GM21737 (cell line): ENCODE measurements around the gene MYLK4.
A peak's percentile ranks its signal among the peaks of the same experiment; 100 is the strongest.

Experiments used
- ATAC-seq: cut with Tn5 transposase; IDR thresholded peaks from one replicate; pipeline ENCODE4 v1.9.1; 2021; ENCODE audit warnings: mild to moderate bottlenecking, moderate library complexity; ENCODE audit not compliant: unreplicated experiment

MYLK4 gene

GRCh38 chr6:2734488-2735166, 16.1 kb downstream of the MYLK4 start:
- no peak for ATAC-seq

DNA sequence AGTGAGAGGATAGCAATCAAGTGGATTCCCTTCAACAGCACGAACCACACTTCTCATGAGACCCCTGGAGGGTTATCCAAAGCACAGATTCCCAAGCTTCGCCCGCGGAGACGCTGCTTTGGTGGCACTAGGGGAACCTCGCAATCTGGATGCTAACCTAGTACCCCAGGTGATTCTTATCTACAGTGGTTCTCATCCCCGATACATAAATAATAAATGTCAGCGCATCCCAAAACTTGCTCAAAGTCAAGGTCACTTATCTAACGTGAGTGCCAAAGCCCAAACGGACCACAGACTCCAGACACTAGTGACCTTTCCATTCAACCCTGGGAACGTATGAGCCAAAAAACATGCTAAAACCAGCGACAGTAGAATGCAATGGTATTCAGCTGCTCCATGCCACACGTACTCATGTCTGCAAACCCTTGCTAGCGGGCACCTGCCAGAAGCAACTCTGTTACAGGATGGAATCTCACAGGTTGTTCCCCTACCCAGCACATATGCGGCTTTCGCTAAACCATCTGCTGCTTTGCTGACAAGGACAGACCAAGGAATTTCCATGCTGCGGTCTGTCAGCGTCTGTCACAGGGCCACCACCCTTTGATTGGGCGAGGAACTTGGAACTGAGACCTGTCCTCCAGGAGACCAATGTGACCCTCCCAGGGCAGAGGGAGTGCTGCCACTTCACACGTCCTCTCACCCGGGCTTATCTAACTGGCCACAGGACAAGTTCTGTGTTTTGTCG, 16.8 kb downstream of the MYLK4 start:
- ATAC-seq = no peak

- peak; percentile 93 for ATAC-seq
Observed at GRCh38 chr6:2733324-2733723, 17.4 kb downstream of the MYLK4 start.

GRCh38 chr6:2732503-2733089, 18.1 kb downstream of the MYLK4 start:
- no peak for ATAC-seq

GRCh38 chr6:2731281-2731909, 19.3 kb downstream of the MYLK4 start:
- ATAC-seq = no peak

DNA sequence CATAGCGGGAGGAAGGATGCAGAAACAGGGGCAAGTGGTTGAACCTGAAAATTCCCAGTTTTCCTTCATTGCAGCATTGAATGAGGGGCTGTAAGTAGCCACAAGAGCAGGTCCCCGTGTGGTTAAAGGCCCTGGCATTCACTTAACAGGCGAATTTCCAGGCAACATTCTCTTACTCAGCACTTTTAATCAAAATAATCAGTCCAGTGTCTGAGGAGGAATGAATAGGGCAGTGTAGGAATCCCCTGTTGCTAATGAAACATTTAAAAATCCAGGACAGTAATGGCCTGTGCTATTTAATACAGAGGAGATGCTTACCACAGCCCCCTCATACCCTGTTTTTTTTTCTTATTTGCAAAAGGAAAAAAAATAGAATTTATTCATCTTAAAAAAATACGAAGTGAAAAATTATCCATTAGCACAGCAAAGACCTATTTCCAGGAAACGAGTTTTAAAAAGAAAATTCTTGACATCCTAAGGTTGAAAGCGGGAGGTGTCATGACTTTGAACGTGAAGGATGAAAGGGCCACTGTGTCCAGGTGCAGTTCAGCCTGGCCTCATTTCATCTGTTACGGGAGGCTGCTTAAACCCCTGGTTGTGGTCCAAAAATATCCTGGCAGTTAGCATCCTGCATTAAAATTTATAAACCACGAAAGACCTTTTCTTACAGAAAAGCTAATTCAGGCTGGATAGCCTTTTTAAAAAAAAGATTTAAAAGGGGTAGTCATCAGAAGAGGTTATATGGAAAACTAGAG, 20.2 kb downstream of the MYLK4 start:
- ATAC-seq = no peak

GRCh38 chr6:2729921-2730320, 20.8 kb downstream of the MYLK4 start:
- ATAC-seq = no peak

GRCh38 chr6:2725999-2726567, 24.6 kb downstream of the MYLK4 start:
- peak; percentile 78 for ATAC-seq

DNA sequence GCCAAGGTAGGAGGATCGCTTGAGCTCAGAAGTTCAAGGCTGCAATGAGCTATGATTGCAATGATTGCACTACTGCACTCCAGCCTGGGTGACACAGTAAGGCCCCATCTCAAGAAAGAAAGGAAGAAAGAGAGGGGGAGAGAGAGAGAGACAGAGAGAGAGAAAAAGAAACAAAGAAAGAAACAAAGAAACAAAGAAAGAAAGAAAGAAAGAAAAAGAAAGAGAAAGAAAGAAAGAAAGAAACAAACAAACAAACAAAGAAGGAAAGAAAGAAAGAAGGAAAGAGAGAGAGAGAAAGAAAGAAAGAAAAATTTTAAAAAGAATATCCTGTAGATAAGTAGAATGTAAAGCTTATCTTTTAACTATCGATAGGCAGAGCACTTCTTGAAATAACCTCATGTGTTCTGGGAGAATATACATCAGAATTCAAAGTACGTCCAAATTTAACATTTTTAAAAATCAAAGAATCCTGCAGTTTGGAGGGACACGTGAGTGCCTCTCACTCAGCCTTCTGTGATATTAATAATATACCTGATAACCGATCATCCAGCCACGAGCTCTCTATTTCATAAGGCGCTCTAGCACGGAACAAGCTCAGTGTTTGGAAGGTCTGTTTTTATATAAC, 25.2 kb downstream of the MYLK4 start:
- no peak for ATAC-seq

GRCh38 chr6:2721219-2721618, 29.5 kb downstream of the MYLK4 start:
- no peak for ATAC-seq

GRCh38 chr6:2719093-2719455, 31.6 kb downstream of the MYLK4 start:
- ATAC-seq = no peak

GRCh38 chr6:2718334-2719092, 32.2 kb downstream of the MYLK4 start:
- no peak for ATAC-seq

DNA sequence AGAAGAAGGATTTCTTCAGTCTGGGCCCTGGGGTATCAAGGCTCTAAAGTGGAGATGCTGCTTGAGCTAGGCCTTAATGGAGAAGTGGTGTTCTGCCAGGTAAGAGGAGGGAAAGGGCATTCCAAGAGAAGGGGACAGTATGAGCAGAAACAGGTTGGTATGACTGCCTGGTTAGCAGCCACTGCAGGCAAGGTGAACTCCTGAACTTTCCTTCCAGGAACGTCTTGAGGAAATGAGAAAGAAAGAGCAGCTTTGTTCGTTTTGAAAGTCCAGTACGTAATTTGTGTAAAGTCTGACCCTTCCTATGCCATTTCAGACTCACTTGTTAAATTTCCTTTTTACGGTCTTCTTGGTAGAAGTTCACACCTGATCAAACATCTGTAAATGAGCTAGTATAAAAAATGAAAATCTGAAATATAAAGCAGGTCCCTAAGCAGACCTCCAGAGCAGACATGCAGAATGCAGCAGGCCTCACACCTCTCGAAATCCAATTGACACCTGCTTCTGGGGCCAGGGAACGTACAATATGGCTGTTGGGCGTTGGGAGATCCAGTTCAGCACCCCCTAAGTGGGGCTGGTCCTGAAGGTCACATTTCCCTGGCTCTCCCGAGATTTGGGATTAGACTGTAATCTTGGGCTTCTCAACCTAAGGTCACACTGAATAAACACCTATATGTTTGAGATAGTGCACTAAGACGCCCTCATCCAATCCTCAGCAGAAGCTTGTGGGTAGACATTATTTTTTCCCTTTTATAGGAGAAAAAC, 33.6 kb downstream of the MYLK4 start:
- ATAC-seq = no peak

GRCh38 chr6:2715737-2716136, 35.0 kb downstream of the MYLK4 start:
- ATAC-seq = no peak

DNA sequence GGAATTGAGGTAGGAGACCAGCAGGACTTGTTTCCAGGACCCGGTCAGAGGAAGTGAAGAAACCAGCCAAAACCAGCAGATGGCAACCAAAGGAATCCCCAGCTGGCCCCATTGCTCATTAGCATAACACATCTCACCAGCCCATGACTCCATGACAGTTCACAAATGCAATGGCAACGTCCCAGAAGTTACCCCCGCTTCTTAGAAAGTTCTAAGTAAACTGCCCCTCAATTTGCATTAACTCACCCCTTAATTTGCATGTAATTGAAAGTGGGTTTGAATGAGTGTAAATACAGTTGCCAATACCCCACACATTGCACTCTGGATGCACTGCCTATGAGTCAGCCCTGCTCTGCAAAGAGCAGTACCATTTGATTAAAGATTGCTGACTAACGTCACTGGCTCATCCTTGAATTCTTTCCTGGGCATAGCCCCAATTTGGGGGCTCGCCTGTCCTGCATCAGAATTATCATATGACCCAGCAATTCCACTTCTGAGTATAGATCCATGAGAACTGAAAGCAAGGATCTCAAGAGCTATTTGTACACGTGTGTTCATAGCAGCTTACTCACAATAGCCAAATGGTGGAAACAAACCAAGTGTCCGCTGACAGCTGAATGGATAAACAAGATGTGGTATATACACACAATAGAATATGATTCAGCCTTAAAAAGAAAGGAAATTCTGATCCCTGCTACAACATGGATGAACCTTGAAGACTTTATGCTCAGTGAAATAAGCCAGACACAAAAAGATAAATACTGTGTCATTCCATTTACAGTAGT, 36.4 kb downstream of the MYLK4 start:
- ATAC-seq = no peak

DNA sequence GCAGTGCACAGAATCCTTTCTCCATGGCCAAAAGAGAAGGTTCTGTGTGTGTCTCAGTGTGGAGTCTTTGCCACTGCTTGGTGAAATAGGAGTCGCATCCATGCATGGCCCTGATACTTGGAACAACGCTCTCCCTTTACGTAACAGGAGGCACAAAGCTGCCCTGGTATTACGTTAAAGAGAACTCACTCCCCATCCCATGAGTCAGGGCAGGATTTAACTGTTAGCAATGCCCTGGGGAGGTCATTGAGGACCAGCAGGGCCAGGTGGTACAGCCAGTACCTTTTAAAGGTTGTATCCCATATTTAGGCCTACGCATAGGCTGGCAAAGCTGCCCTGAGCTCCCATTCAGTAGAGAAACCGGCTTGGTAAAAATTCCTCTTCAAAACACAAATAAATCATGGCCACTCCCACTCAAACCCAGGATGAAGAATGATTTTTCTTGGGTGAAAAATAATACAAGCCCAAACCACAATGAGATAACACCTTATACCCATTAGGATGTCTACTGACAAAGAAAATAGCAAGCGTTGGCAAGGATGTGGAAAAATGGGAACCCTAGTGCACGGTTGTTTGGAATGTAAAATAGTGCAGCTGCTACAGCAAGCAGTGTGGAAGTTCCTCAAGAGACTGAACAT, 37.1 kb downstream of the MYLK4 start:
- ATAC-seq = no peak

DNA sequence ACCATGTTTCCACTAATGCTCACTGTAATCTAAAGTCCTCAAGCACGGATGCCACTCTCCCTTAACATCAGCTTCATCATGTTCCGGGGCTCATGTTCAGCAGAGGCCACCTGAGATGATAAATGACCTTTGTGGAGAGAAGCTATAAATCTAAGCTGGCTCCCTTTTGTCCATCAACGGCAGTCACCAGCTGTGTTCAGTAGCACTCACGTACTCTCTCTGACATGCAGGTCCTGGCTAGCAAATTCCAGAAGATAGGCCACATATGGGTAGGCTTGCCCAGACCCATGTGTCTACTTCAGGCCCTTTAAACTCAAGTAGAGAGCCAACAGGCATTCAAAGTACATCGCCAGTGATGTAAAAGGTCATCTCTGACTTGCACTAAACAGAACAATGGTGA, 38.6 kb downstream of the MYLK4 start:
- no peak for ATAC-seq

DNA sequence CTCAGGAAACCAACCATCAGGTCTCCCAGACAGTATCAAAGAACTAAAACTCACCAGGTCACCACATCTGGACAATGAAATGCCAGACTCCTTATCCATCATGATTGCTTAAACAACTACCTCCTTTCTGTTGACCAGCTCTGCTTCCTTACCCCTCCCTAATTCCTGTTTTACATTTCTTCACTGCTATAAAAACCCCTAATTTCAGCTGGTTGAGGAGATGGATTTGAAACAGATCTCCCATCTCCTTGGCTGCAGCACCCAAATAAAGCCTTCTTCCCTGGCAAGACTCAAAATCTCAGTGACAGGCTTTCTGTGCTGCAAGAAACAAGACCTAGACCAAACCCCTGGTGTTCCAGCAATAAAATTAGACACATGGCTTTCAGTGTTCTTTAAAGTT, 40.3 kb downstream of the MYLK4 start:
- no peak for ATAC-seq
